ENCODE measurements around the gene NACC2.
"Not testable (repeated sequence)": the region's sequence is repeated elsewhere in the genome, so short reads cannot be mapped to it uniquely, and the experiment has no call there.

The NACC2 gene

DNA sequence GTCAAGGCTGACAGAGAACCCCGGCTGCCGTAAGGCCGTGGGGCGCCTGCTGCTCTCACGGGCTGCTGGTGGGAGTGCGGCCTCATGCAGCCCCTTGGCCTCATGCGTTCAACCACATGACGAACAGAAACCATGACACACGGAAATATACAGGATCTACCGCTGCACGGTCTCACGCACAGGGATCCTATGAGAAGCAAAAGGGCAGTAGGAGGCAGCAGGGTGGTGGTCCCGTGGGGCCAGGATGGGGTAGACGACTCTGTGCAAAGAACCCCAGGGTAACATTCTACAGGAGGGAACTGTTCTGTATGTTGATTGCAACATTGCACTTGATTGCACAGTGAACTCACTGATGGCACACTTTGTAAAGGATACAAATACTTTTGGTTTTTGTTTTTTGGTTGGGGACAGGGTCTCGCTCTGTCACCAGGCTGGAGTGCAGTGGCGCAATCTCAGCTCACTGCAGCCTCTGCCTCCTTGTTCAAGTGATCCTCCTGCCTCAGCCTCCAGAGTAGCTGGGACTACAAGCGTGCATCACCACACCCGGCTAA lies 51.6 kb downstream of the NACC2 start:
- DNase-seq = no peak

DNA sequence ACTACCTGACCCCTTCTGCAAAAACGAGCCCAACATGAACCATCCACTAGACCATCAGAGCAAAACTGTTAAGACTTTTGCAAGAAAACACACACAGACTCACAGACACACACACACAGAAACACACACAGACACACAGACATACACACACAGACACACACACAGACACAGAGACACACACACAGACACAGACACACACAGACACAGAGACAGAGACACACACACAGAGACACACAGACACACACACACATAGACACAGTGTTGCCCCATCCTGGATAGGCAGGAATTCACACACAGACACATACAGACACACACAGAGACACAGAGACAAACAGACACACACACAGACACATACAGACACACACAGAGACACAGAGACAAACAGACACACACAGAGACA lies 52.5 kb downstream of the NACC2 start:
- DNase-seq = no peak

DNA sequence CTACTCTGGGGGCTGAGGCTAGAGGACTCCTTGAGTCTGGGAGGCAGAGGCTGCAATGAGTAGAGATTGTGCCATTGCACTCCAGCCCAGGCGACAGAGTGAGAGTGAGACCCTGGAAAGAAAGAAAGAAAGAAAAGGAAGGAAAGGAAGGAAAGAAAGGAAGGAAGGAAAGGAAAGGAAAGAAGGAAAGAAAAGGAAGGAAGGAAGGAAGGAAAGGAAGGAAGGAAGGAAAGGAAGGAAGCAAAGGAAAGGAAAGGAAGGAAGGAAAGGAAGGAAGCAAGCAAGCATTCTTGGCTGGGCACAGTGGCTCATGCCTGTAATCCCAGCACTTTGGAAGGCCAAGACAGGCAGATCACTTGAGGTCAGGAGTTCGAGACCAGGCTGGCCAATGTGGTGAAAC lies 54.2 kb downstream of the NACC2 start:
- not testable (repeated sequence) for DNase-seq

DNA sequence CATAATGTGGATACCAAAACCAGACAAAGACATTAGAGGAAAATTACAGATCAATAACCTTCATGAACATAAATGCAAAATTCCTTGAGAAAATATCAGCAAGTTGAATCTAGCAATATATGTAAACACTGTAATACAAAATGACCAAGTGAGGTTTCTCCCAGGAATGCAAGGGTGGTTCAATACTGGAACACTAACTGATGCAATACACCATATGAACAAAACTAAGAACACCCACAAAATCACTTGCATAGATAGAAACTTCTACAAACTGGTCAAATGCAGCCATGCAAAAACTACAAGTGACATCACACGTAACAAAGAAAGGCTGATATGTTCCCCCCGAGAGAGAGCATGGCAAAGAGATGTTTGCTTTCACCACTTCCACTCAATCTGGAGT lies 55.6 kb downstream of the NACC2 start:
- DNase-seq = no peak

DNA sequence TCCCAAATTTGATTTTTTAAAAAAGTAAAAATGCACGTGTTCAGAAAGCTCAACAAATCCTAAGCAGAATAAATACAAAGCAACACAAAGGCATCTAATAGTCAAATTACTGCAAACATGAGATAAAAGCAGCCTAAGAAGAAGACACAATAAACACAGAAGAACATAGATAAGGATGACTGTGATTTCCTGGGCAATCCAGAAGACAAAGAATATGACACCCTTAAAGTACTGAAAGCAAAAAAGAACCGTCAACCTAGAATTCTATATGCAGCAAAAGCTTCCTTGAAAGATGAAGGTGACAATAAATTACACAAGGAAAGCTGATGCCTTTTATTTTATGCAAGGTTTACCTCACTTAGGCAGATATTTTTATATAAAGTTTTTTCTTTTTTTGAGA lies 58.2 kb downstream of the NACC2 start:
- DNase-seq = no peak

DNA sequence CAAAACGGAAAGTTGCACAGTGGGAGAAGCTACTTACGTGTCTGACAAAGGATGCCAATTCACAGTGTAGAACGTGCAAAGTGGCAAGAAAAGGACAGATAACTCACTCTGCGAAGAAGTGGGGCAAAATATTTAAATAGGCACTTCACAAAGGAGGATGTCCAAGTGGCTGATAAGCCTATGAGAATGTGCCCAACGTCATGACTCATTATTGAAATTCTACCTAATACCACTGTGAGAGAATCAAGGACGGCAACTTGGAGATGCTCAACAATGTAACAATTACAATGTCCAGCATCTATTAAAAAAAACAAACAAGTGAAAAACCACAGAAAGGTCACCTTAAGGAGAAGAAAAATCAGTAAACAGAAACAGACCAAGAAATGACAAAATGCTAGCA lies 59.0 kb downstream of the NACC2 start:
- no peak for DNase-seq

DNA sequence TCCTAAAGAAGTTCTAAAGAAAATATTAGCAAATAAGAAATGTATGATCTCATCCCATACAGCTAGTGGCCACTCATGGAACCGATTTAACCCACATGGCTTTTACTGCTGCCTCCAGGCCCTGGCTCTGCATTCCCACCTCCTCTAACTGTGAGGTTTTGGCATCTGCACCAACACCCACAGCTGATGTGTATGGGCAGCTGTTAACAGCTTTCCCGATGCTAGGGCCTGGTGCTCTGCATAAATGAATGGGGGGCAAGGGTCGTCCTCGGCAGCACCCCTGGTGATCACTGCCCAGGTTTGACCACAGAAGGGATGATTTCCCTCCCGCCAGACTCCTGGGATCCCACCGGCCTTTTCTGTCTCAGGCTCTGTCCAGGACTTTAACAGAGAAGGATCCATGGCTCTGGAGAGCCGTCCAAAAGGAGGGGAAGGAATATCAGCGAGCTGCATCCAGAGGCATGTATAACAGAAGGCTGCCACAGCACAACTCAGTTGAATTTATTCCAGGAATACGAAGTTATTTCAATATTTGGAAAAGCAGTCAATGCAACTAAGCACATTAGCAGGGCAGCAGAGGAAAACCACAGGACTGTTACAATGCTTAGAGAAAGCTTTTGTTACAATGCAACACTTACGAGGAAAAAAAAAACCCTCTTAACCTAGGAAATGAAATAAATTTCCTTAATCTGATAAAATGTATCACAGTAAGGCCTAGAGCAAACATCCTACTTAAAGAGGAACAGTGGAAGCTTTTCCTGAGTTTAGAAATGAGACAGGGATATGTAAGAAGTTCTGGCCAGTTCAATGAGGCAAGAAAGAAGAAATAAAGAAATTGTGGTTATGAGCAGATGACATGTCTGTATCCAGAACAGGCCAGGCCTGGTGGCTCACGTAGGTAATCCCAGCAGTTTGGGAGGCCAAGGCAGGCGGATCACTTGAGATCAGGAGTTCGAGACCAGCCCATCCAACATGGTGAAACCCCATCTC lies 63.1 kb downstream of the NACC2 start:
- DNase-seq = no peak

DNA sequence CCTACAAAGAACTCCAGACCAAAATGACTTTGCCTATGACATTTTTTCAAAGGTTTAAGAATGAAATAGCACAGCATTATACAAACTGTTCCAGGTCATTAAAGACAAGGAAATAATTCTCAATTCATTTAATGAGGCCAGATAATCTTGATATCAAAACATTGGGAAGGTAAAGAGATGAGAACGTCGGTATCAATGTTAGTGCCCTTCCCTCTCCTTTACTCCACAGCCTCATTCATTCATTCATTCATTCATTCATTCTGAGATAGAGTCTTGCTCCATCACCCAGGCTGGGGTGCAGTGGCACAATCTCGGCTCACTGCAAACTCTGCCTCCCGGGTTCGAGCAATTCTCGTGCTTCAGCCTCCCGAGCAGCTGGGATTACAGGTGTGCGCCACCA lies 64.0 kb downstream of the NACC2 start:
- no peak for DNase-seq

DNA sequence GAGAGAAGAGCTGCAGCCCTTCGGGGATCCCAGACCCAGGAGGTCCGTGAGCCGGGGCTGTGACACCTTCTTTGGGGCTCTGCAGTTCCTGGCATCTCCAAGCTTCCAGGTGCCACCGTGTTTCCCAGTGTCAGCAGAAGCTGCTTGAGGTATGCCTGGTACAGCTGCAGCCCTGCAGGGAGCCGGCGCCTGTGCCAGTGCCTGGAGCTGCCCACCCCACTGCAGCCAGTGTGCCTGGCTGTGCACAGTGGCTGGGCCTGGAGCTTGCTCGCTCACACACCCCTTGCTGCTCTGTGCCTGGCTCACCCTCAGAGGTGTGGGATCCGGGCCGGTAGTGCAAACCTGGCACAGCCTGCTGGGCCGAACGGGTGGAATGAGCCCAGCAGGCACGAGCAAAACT lies 65.5 kb downstream of the NACC2 start:
- no peak for DNase-seq

DNA sequence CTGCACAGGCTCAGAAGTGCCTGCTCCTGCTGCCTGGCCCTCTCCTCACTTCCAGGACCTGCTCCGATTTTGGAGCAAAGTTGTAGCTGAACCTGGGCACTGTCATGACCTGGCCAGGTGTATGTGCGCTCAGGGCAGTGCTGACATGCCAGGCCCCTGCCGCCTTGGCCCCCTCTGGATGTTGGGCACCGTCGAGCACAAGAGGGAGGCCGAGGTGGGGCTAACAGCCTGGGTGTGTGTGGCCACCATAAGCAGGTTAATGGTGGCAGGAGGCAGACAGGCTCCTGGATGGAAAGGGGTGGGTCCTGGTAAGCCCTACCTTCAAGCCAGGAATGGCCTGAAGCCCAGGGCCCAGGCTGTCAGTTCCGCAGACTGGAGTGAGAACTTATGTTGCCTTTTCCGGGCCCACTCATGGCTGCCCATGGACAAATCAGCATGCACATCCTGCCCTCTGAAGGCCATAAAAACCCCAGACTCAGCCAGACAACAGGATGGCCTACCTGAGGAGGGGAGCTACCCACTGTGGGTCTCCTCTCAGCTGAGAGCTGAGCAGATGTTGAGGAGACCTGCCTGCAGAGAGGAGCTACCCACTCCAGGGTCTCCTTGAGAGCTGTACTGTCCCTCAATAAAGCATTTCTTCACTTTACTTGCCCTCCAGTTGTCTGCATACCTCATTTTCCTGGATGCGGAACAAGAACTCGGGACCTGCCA lies 66.2 kb downstream of the NACC2 start:
- DNase-seq = no peak

DNA sequence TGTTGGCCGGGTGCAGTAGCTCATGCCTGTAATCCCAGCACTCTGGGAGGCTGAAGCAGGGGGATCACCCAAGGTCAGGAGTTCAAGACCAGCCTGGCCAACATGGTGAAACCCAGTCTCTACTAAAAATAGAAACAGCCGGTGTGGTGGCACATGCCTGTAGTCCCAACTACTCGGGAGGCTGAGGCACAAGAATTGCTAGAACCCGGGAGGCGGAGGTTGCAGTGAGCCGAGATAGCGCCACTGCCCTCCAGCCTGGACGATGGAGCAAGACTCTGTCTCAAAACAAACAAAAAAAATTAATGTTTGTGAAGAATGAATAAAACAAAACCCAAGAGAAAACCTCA lies 68.2 kb downstream of the NACC2 start:
- not testable (repeated sequence) for DNase-seq

DNA sequence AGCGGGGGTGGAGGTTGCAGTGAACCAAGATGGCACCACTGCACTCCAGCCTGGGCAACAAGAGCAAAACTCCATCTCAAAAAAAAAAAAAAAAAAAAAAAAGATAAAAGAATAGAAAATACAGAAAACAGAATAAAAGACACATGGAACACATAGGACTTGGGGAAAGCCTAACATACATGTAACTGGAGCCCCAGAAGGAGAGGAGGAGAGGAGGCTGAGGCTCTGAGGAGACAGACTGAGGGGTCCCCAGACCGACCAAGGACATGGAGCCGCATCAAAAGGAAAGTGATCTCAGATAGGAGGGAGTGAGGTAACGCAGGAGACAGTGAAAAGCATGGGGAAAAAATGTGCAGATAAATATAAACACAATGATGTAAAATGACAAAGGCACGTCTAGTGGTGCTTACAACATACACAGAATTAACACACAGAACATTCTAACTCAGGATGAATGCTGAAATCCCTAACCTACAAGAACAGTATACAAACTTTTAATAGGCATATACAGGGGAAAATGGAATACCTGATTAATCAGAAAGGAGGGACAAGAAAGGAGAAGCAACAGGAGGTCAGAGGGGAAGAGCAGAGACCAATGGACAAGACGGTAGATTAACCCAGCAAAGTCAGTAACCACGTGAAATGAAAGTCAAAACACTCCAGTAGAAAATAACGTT lies 68.7 kb downstream of the NACC2 start:
- DNase-seq = no peak

DNA sequence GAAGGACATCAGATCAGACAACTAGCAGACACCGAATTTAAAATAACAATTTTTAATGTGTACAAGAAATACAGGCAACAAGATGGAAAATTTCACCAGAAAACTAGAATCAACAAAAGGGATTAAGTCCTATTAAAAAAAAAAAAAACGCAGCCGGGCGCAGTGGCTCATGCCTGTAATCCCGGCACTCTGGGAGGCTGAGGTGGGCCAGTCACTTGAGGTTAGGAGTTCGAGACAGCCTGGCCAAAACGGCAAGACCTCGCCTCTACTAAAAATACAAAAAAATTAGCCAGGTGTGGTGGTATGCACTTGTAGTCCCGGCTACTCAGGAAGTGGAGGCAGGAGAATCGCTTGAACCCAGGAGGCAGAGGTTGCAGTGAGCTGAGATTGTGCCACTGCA lies 69.6 kb downstream of the NACC2 start:
- DNase-seq = no peak

DNA sequence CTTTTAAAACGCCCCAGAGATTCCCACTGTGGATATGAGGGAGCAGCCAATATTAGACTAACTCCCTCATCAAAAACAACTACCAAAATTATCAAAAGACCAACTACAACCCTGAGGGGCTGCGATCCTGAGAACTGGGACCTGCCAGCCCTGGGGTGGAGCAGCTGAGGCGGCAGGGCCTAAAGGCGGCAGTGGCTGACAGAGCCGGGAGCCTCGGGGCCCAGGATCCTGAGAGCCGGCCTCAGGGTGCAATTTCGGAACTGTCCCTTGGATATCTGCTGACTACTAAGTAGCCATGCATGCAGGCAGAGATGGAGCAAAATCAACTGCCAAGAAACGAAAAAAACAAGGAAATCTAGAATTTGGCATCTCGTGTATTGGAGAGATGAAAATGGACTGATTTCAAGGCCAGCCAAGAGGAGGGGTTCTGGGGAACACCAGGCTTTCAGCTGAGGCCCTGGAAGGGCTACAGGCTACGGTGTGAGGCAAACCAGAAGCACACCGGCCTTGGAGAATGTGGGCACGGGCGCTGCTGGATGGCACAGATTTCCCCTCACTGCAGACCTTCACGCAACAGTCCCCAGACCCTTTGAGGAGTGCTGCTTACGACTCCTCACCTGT lies 70.3 kb downstream of the NACC2 start:
- no peak for DNase-seq

DNA sequence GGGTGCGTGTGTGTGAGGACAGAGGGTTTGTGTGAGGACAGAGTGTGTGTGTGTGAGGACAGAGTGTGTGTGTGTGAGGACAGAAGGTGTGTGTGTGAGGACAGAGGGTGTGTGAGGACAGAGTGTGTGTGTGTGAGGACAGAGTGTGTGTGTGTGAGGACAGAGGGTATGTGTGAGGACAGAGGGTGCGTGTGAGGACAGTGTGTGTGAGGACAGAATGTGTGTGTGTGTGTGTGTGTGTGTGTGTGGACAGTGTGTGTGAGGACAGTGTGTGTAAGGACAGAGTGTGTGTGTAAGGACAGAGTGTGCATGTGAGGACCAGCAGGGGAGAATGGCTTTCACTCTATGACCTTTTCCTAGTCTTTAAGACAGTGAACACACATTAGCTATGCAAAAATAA lies 70.8 kb downstream of the NACC2 start:
- no peak for DNase-seq

DNA sequence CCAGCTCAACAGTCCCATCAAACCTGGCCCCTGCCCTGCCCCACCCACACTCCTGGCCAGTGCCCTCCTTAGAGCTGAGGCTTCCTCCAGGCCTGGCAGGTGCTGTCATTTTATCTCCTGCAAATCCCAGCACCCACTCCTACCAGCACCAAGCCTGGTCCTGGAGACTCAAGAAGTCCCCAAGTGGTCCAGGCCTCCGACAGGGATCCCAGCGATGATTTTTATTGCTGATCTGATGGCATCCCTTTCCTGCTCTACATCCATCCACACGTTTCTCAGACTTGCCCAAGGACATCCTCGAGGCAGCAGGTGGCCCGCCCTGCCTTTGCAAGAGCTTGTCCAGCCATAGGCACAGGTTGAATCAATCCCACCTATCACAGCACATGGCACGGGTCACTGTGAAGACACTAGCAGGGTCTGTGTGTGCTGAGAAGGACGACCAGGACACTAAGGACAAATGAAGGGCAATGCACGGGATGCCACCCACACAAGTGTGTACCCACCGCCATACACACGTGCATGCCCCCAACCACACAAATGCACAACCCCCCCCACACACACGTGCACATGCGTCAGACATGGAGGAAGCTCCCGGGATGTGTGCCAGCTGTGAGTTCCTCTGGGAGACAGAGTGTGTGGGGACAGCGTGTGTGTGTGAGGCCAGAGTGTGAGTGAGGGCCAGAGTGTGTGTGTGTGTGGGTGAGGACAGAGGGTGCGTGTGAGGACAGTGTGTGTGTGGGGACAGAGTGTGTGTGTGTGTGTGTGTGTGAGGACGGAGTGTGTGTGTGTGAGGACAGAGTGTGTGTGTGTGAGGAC lies 71.5 kb downstream of the NACC2 start:
- DNase-seq = no peak

DNA sequence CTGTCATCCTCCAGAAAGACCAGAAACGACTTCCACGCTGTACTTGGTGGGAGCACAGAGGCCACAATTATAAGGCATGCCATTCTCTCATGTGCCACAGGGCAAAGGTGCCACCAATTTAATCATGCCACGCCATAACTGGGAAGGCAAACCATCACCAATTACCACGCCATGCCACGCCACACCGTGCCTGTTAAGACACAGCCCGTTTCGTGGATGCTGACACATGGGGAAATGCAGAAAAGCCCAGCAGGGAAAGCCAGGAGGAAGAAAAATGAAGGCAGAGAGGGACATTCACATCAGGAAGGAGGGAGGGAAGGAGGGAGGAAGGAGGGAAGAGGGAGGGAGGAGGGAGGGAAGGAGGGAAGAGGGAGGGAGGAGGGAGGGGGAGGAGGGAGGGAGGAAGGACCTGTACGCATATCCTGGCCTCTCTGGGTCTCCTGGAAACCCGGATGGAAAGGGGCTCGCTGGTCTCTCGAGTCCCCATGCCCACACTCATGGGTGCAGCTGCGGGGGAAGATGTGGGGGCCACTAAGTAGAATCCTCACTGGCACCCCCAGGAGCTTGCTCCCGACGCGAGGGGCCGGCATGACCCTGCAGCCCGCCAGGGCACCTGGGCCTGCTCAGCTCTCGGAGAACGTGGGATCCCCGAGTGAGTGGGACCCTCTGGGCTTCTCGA lies 72.2 kb downstream of the NACC2 start:
- no peak for DNase-seq

DNA sequence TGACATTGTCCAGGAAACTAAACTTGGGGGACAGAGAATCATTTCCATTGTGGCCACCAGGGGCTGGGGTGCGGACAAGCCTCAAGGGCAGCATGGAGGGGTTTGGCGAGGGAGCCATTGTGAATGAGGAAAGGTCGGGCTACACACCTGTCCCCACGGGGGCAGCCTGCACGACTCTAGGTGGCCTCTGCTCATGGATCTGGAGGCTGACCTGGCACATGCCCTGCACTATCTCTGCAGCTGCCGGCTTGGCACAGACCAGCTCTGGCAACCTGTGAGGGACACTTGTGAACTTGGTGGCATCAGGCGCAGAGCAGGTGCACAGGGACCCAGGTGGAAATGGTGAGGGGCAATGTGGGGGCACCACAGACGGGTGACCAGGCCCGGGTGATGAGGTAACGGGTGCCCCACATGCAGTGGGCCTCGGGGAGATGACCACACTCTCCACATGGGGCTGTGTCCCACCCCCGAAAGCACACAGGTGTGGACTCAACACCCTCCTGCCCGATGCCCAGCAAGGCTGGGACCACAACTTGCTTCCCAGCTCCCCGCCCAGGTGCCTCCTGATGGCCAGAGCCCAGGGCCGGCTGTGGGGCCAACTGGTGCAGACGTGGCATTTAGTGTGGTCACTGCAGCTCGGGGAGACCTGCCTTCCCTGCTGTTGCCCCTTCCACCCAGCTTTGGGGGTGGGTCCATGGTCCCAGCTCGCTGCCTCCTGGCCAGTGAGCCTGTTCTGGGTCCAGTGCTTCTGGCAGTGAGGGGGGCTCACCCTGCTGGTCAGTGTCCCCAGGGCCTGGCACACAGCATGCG lies 73.0 kb downstream of the NACC2 start:
- DNase-seq = no peak

DNA sequence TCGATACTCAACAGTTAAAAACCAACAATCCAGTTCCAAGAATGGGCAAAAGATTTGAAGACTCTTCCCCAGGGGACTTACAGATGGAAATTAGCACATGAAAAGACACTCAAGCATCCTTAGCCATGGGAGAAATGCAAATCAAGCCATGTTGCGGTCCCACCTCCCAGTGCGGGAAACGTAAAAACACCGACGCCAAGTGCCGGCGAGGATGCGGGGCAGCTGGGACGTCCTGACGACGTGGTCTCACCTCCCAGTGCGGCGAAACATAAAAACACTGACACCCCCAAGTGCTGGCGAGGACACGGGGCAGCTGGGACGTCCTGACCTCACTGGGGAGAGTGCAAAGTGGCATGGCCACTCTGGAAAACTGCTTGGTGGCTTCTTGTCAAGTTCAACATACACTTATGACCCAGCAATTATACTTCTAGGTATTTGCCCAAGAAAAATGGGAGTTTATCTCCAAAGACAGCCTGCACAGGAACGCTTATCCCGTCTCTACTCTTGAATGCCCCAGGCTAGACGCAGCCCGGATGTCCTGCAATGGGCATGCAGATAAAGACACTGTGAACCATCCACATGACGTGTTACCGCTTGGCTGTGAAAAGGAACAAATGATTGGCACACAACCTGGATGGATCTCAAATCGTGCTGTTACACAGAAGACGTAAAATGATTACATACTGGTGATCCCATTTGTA lies 73.8 kb downstream of the NACC2 start:
- no peak for DNase-seq

DNA sequence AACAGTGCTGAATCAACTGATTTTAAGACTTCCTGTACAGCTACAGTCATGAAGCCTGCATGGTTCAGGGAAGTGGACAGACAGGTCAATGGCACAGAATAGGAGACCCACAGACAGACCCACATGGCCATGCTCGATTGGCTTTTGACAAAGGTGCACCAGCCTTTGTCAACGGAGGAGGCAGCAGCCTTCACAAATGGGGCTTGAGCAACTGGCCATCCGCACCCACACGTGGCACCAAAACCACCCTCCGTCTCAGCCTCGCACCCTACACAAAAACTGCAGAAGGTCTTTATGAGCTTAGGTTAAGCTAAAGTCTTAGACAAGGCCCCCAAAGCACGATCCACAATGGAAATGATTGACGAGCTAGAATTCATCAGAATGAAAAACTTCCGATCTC lies 74.4 kb downstream of the NACC2 start:
- DNase-seq = no peak

Data from activated naive CD4-positive, alpha-beta T cell (primary cell).